ENCODE data around the gene GNB5. TPM values are rescaled to one million over a fixed set of nuclear protein-coding genes. Genes with fewer than 3 reads are reported as not detected.

The GNB5 gene
- total RNA-seq, 2 experiments from 2014 or later, result 11.8 to 19.6 TPM

DNA sequence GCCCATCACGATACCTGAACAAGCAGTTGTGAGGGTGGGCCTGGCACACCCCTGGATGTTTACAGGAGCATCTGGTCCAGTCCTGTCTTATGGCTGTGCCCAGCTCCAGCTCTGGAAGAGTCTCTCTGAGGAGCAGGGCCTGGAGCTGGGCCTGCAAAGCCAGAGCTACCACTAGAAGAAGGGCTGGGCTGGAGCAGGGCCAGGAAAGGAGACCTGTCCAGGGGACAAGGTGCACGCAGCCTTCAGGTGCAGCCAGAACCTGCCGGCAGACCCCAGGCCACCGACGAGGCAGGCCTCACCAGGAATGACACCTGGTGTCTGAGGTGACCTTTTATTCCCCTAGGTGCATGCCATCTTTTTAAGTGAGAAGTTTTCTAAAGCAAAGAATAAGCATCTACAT lies 70.2 kb downstream of the GNB5 start:
- no peaks in the 10 kb centered on the region for H3K36me3 Mint-ChIP-seq (ENCODE audit: low read depth)
- intact Hi-C loops (cut with DNase I, micrococcal nuclease), result no loop called here
- no peaks in the 10 kb centered on the region for H3K9me3 Mint-ChIP-seq (ENCODE audit: low read depth)
- H3K27me3 Mint-ChIP-seq, result no peaks in the 10 kb centered on the region
- CTCF ChIA-PET, result interaction anchor here (0.6 kb wide), 1 partner anchor 1470 kb away, joined by 3 read pairs; no protein-coding TSS in a partner anchor
- POLR2A ChIA-PET, result no interaction called here
- DNase-seq (no peak), ATAC-seq (no peak)
- H3K4me1 Mint-ChIP-seq, result peaks cover 12% of the 10 kb centered on the region
- H3K4me3 Mint-ChIP-seq, result no peak overlapping the region
- H3K27ac Mint-ChIP-seq, result no peak overlapping the region

DNA sequence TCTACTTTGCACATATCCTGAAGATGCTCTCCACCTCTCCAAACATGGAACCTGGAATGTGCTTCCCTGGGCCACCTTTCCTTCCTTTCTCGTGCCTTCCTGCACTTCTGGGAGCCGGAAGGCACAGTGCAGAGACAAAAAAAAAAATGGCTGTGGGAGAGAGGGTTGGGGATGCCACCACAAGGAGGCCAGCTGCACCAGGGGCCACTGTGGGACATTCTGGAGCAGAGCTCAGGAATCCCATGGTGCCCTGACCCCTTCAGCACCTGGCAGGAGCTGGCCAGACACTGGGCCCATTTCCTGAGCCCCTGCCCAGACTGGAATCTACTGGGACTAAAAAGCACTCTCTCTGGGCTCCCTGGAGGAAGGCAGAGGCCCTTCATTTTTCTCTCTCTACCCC lies 70.7 kb downstream of the GNB5 start:
- no peaks in the 10 kb centered on the region for H3K36me3 Mint-ChIP-seq (ENCODE audit: low read depth)
- peaks cover 17% of the 10 kb centered on the region for H3K4me1 Mint-ChIP-seq
- H3K4me3 Mint-ChIP-seq, result no peak overlapping the region
- CTCF ChIA-PET, result interaction anchor here (0.6 kb wide), 1 partner anchor 1471 kb away, joined by 3 read pairs; no protein-coding TSS in a partner anchor
- DNase-seq, result no peak
- intact Hi-C loops (cut with DNase I, micrococcal nuclease), result no loop called here
- POLR2A ChIA-PET, result no interaction called here
- ATAC-seq, result no peak
- H3K27ac Mint-ChIP-seq, result no peak overlapping the region
- H3K9me3 Mint-ChIP-seq (ENCODE audit: low read depth), result no peaks in the 10 kb centered on the region
- no peaks in the 10 kb centered on the region for H3K27me3 Mint-ChIP-seq

DNA sequence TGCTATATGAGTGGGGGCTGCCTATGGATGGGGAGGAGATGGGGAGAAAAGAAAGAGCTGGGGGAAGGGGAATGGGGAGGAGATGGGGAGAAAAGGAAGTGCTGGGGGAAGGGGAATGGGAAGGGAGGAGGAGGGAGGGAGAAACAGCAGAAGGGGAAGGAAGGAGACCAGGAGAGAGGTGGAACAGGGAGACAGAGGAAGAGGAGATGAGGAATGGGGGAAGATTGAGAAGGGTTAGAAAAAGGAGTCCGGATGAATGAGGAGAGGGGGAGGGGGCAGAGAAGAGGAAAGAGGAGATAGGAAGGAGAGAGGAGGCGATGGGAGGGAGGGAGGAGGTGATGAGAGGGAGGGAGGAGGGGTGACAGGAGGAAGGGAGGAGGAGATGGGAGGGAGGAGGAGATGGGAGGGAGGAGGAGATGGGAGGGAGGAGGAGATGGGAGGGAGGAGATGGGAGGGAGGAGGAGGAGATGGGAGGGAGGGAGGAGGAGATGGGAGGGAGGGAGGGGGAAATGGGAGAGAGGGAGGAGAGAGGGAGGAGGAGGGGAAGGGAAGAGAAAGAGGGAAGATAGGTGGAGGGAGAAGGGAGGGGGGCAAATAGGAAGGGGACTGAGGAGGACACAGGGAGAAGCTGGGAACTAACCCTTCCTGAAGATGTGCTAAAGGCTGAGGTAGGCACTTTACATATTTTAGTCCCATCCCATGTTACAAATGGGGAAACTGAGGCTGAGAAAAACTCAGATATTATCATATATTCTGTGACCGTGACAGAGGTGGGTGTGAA lies 72.0 kb downstream of the GNB5 start:
- H3K4me3 Mint-ChIP-seq, result no peak overlapping the region
- H3K9me3 Mint-ChIP-seq (ENCODE audit: low read depth), result no peaks in the 10 kb centered on the region
- intact Hi-C loops (cut with DNase I, micrococcal nuclease), result no loop called here
- ChIA-PET POLR2A (no interaction called here), CTCF (interaction anchor here (0.6 kb wide), 1 partner anchor 11 kb away, joined by 3 read pairs; no protein-coding TSS in a partner anchor)
- DNase-seq, result no peak
- H3K27ac Mint-ChIP-seq, result no peak overlapping the region
- H3K4me1 Mint-ChIP-seq, result peaks cover 12% of the 10 kb centered on the region
- ATAC-seq, result no peak
- no peaks in the 10 kb centered on the region for H3K27me3 Mint-ChIP-seq
- H3K36me3 Mint-ChIP-seq (ENCODE audit: low read depth), result no peaks in the 10 kb centered on the region

DNA sequence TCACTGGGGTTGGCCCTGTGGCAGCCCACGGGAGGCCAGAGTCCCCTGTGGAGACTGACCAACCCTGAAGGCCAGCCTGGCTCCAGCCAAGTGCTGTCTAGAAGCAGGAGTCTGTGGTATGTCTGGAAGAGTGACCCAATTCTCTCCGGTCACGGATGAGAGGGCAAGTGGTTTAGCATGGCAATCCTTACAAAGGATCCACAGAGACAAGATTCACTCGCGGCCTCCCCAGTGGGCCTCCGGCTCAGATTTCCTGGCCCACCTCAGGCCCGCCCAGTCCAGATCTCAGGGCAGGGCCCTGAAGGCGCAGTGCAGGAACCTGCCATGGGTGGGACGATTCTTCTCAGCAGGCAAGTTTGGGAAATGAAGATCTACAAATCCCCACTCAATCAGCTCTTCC lies 73.6 kb downstream of the GNB5 start:
- Mint-ChIP-seq H3K36me3 (ENCODE audit: low read depth) (no peaks in the 10 kb centered on the region), H3K9me3 (ENCODE audit: low read depth) (no peaks in the 10 kb centered on the region), H3K4me3 (no peak overlapping the region), H3K4me1 (peaks cover 12% of the 10 kb centered on the region), H3K27me3 (peaks cover 2% of the 10 kb centered on the region), H3K27ac (no peak overlapping the region)
- intact Hi-C loops (cut with DNase I, micrococcal nuclease), result no loop called here
- ATAC-seq, result no peak
- ChIA-PET CTCF (interaction anchor here (1.1 kb wide), 1 partner anchor 12 kb away, joined by 3 read pairs; no protein-coding TSS in a partner anchor), POLR2A (no interaction called here)
- DNase-seq, result no peak

DNA sequence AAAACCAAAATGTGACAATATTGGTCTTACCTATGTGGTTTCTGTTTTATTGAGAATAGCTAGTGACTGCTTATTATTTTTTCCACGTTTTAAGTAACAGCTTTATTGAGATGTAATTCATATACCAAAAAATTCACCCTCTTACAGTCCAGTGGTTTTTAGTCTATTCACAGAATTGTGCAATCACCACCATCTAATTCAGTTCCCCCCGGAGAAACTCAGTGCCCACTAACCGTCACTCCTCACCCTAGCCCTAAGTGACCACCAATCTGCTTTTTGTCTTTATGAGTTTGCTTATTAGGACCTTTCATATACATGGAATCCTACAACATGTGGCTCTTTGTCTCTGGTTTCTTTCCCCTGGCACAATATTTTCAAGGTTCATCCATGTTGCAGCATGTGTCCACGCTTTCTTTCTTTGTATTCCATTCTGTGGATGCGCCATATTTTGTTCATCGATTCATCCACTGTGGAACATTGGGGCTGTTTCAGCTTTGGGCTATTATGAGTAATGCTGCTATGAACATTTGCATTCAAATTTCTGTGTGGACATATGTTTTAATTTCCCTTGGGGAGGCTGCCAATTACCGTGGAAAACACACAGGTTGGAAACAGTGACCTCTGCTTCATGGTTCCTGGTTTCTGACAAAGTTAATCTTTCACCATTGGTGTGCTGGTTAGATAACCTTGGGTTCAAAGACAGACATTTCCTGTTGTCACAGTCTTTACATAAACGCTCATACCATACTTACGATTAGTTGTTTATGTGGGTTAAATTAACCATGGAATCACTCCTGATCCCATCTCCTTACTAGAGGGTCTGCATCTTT lies 75.4 kb downstream of the GNB5 start:
- Mint-ChIP-seq H3K27ac (no peak overlapping the region), H3K36me3 (ENCODE audit: low read depth) (no peaks in the 10 kb centered on the region), H3K27me3 (peaks cover 7% of the 10 kb centered on the region), H3K4me3 (no peak overlapping the region), H3K9me3 (ENCODE audit: low read depth) (no peaks in the 10 kb centered on the region), H3K4me1 (peaks cover 12% of the 10 kb centered on the region)
- intact Hi-C loops (cut with DNase I, micrococcal nuclease), result no loop called here
- no peak for DNase-seq
- POLR2A ChIA-PET, result no interaction called here
- CTCF ChIA-PET, result interaction anchor here (1.0 kb wide), 1 partner anchor 69 kb away, joined by 5 read pairs; no protein-coding TSS in a partner anchor
- ATAC-seq, result no peak

DNA sequence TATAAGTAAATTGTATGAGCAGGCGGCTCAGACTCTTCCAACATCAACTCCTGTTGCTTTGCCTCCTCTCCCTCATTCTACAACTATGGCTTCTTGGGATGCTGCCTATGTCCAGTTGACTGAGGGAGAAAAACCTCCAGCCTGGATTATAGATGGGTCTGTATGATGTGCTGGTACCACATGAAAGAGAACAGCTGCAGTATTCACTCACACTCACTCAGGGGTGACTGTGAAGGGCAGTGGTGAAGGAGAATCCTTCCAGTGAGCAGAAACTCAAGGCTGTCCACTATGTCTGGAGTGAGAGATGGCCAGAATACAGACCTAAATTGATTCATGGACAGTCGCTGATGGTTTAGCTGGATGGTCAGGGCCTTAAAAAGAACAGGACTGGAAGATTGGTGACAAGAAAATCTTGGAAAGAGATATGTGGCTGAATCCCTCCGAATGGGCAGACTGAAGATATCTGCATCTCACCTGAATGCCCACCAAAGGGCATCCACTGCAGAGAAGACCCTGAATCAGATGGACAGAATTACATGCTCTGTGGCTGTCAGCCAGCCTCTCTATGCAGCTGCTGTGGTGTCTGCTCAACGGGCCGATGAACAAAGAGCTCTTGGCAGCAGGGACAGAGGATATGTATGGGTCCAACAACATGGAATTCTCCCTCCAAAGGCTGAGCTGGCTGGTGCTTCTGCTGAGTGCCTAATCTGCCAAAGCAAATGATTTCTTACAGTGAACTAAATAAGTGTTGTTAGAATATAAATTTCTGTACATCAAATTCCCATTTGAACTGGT lies 76.7 kb downstream of the GNB5 start:
- ATAC-seq (no peak), DNase-seq (no peak)
- no peak overlapping the region for H3K4me3 Mint-ChIP-seq
- no peaks in the 10 kb centered on the region for H3K36me3 Mint-ChIP-seq (ENCODE audit: low read depth)
- peaks cover 15% of the 10 kb centered on the region for H3K27me3 Mint-ChIP-seq
- no peak overlapping the region for H3K27ac Mint-ChIP-seq
- no peaks in the 10 kb centered on the region for H3K9me3 Mint-ChIP-seq (ENCODE audit: low read depth)
- H3K4me1 Mint-ChIP-seq, result peaks cover 12% of the 10 kb centered on the region
- POLR2A ChIA-PET, result interaction anchor here (0.6 kb wide), 1 partner anchor 375 kb away, joined by 4 read pairs; no protein-coding TSS in a partner anchor
- intact Hi-C loops (cut with DNase I, micrococcal nuclease), result no loop called here
- CTCF ChIA-PET, result interaction anchor here (0.8 to 1.1 kb wide), 4 partner anchors 24 to 133 kb away, joined by 3 to 5 read pairs (median 4); no protein-coding TSS in a partner anchor

DNA sequence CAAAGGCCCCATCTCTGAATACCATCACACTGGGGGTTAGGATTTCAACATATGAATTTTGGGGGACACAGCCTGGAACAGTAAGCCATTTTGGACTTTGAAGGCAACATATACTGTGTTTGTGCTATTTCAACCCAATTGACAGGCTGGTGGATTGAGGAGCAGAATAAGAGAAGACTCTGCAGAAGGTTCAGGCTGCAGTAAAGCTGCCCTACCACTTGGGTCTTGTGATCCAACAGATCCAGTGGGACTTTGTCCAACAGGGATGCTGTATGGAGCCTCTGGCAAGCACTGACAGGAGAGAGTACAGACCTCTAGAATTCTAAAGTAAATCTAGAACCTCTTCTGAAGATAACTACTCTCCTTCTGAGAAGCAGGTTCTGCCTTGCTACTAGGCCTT lies 77.5 kb downstream of the GNB5 start:
- Mint-ChIP-seq H3K4me1 (peaks cover 12% of the 10 kb centered on the region), H3K27me3 (peaks cover 16% of the 10 kb centered on the region), H3K27ac (no peak overlapping the region), H3K4me3 (no peak overlapping the region), H3K9me3 (ENCODE audit: low read depth) (no peaks in the 10 kb centered on the region), H3K36me3 (ENCODE audit: low read depth) (no peaks in the 10 kb centered on the region)
- intact Hi-C loops (cut with DNase I, micrococcal nuclease), result no loop called here
- ChIA-PET CTCF (interaction anchor here (1.1 kb wide), 2 partner anchors 25 to 129 kb away, joined by 3 to 4 read pairs; no protein-coding TSS in a partner anchor), POLR2A (interaction anchor here (0.6 kb wide), 1 partner anchor 376 kb away, joined by 4 read pairs; no protein-coding TSS in a partner anchor)
- ATAC-seq, result no peak
- no peak for DNase-seq

DNA sequence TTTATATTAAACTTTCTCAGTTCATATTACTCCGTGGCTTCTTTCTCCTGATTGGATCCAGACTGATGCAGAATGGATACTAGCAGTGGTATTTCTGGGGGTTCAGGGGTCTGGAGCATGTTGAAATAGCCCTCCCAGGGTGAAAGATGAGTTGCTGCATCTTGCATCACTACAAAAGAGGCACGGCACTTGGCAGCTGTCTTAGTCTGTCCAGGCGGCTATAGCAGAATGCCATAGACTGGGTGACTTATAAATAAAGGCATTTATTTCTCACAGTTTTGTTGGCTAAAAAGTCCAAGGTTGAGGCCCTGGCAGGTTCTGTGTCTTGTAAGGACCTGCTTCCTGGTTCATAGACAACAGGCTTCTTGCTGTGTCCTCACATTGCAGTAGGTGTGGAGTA lies 78.0 kb downstream of the GNB5 start:
- H3K36me3 Mint-ChIP-seq (ENCODE audit: low read depth), result no peaks in the 10 kb centered on the region
- H3K27ac Mint-ChIP-seq, result no peak overlapping the region
- ATAC-seq, result no peak
- no peak for DNase-seq
- peaks cover 16% of the 10 kb centered on the region for H3K27me3 Mint-ChIP-seq
- ChIA-PET POLR2A (no interaction called here), CTCF (no interaction called here)
- intact Hi-C loops (cut with DNase I, micrococcal nuclease), result no loop called here
- peak overlapping the region; percentile 30 for H3K4me3 Mint-ChIP-seq
- H3K9me3 Mint-ChIP-seq (ENCODE audit: low read depth), result no peaks in the 10 kb centered on the region
- peaks cover 12% of the 10 kb centered on the region for H3K4me1 Mint-ChIP-seq

DNA sequence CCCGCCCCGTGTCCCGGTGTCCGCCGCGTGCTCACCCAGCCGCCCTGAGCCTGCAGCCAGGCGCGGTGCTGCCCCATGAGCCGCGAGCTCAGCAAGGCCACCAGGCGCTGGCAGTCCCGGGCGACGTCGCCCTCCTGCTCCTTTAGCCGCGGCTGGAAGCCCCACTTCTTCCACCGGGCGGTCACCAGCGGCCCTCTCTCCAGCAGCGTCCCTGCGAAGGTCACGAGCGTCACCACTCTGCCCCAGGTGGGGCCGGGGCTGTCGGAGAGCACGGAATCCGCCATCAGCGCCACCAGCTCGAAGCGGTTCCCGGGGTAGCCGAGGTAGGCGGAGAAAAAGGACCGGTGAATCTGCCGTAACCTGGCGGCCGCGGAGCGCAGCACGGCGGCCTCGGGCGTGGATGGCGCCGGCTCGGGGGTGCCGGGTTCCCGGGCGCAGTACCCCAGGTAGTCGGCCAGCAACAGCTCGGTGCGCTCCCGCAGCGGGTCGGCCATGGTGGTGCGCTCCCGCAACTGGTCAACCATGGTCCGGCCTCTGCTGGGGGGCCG lies 78.9 kb downstream of the GNB5 start:
- DNase-seq (peak; percentile 67), ATAC-seq (peak; percentile 88)
- intact Hi-C loops (cut with DNase I, micrococcal nuclease), result no loop called here
- Mint-ChIP-seq H3K9me3 (ENCODE audit: low read depth) (no peaks in the 10 kb centered on the region), H3K4me3 (peak overlapping the region; percentile 54), H3K36me3 (ENCODE audit: low read depth) (no peaks in the 10 kb centered on the region), H3K27me3 (peaks cover 16% of the 10 kb centered on the region), H3K4me1 (peaks cover 12% of the 10 kb centered on the region), H3K27ac (no peak overlapping the region)
- CTCF ChIA-PET, result interaction anchor here (0.8 to 1.0 kb wide), 4 partner anchors 15 to 88 kb away, joined by 3 to 5 read pairs (median 4); no protein-coding TSS in a partner anchor
- POLR2A ChIA-PET, result no interaction called here

DNA sequence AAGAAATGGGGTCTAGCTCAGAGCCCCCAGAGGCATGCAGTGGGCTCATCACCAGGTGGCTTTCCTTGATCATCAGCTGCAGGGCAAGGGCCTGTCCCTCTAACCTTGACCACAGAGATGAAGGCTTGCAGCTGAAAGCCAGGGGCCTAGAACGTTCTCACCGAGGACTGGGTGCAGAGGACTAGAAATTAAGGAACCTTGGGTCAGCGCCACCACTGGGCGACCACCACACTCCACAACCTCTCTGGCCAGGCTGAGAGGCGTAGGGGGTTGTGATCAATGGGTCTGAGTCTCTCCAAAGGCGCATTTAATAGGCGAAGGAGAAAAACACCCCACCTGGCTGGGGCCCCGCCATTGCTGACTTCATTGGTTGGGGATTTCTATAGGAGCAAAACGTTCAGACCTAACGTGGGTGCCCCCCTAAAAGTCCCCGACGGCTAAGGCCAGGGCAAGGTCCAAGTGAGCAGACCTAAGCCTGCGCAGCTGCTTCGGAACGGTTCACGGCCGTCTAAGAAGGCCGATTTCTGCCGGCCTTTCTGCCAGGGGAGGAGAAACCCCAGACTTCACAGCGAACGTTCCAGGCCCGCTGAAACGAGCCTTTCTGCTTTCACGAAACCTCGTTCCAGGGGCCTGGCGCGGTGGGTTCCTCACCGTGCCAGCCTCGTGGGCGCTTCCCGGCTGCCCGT lies 79.5 kb downstream of the GNB5 start:
- intact Hi-C loops (cut with DNase I, micrococcal nuclease), result no loop called here
- no peak overlapping the region for H3K4me3 Mint-ChIP-seq

More for the DNA sequence above, 79.5 kb downstream of the GNB5 start:
- H3K9me3 Mint-ChIP-seq (ENCODE audit: low read depth), result no peaks in the 10 kb centered on the region
- no peak overlapping the region for H3K27ac Mint-ChIP-seq
- peaks cover 12% of the 10 kb centered on the region for H3K4me1 Mint-ChIP-seq
- ATAC-seq (no peak), DNase-seq (no peak)
- CTCF ChIA-PET, result interaction anchor here (0.8 to 1.0 kb wide), 4 partner anchors 14 to 88 kb away, joined by 3 to 5 read pairs (median 4); no protein-coding TSS in a partner anchor
- POLR2A ChIA-PET, result no interaction called here
- no peaks in the 10 kb centered on the region for H3K36me3 Mint-ChIP-seq (ENCODE audit: low read depth)
- peaks cover 16% of the 10 kb centered on the region for H3K27me3 Mint-ChIP-seq

All from activated CD4-positive, alpha-beta T cell treated with anti-CD3 and anti-CD28 coated beads for 36 hours (primary cell).